A549 (cell line): ENCODE results near the gene SMAD6. TPM values are rescaled to one million over a fixed set of nuclear protein-coding genes. Genes with fewer than 3 reads are reported as not detected.

ENCODE experiments used
- ATAC-seq, 2 experiments: fragments of 200-7000 bp in 1 of 2; fragments of >200 bp in 1 of 2; cut with Nextera tagmentation in 1 of 2; cut with Tn5 transposase in 1 of 2; 3 replicates each; pipeline versions ENCODE4 v1.8.0 to v1.9.1; 2018 to 2020; ENCODE audit warnings: mild to moderate bottlenecking in 1 of 2, moderate library complexity in 1 of 2
- CTCF ChIA-PET: fragments of 300-600 bp; sonication (Branson Sonifier 250); formaldehyde crosslinking; extraction: SDS; loops from one replicate; lab custom pipeline; 2021; ENCODE audit warnings: antibody characterized with exemption, inconsistent platforms; lab: Yijun Ruan, JAX
- POLR2A ChIA-PET: fragments of 350-600 bp; formaldehyde crosslinking; extraction: SDS; loops from one replicate; lab custom pipeline; 2021; ENCODE audit warnings: antibody characterized with exemption, inconsistent platforms; lab: Yijun Ruan, JAX
- DNase-seq, 2 experiments: peaks; one replicate each; pipeline versions ENCODE4 v3.0.0 to v3.0.0-alpha.2; 2011 to 2016; ENCODE audit warnings: low read depth in 1 of 2, low spot score in 1 of 2
- FAIRE-seq: peaks from 2 replicates; lab custom pipeline; 2011; peaks lifted over from hg19 to GRCh38; lab: Jason Lieb, UNC
- H3K27ac ChIP-seq, 2 experiments: fragments of >200 bp; sonication (Bioruptor Twin); formaldehyde crosslinking; 3 replicates each; pipeline ENCODE4 v1.5.1; 2016 to 2017
- H3K4me1 ChIP-seq: fragments of >200 bp; sonication (Bioruptor Twin); formaldehyde crosslinking; 3 replicates; pipeline ENCODE4 v1.6.1; 2016
- H3K4me2 ChIP-seq: fragments of >200 bp; sonication (Bioruptor Twin); formaldehyde crosslinking; 3 replicates; pipeline ENCODE4 v1.6.1; 2016
- H3K4me3 ChIP-seq: fragments of >200 bp; sonication (Bioruptor Twin); formaldehyde crosslinking; 3 replicates; pipeline ENCODE4 v1.5.1; 2016
- H3K9me3 ChIP-seq: fragments of >200 bp; sonication (Bioruptor Twin); formaldehyde crosslinking; 3 replicates; pipeline ENCODE4 v1.6.1; 2016
- CBX8 ChIP-seq: fragments of 200-600 bp; sonication (generic); IDR thresholded peaks from 2 replicates; pipeline ENCODE4 v1.6.1; 2016
- EHF ChIP-seq: fragments of 250-450 bp; sonication (Bioruptor Pico); IDR thresholded peaks from 2 replicates; pipeline ENCODE4 v1.5.0; 2020; ENCODE audit warnings: mild to moderate bottlenecking
- ESRRA ChIP-seq: fragments of 150-350 bp; IDR thresholded peaks from 2 replicates; pipeline ENCODE4 v1.6.1; 2014; ENCODE audit warnings: mild to moderate bottlenecking, low read length, borderline replicate concordance
- FOSL2 ChIP-seq, 2 experiments: fragments of 450-650 bp in 1 of 2; fragments of >200 bp in 1 of 2; sonication (Bioruptor Twin) in 1 of 2; formaldehyde crosslinking; IDR thresholded peaks; 2 replicates each; pipeline versions ENCODE4 v1.5.0 to v1.6.1; 2016 to 2020; ENCODE audit warnings: mild to moderate bottlenecking in 1 of 2, moderate library complexity in 1 of 2
- HDAC2 ChIP-seq: fragments of 200-600 bp; sonication (generic); IDR thresholded peaks from 2 replicates; pipeline ENCODE4 v1.6.1; 2016
- HMGXB4 ChIP-seq: fragments of 250-450 bp; sonication (Bioruptor Pico); IDR thresholded peaks from 2 replicates; pipeline ENCODE4 v1.5.0; 2021; ENCODE audit warnings: mild to moderate bottlenecking, moderate library complexity, borderline replicate concordance
- HOXA7 ChIP-seq: fragments of 250-450 bp; sonication (Bioruptor Pico); IDR thresholded peaks from 2 replicates; pipeline ENCODE4 v1.5.0; 2020; ENCODE audit warnings: mild to moderate bottlenecking, moderate library complexity
- HOXB13 ChIP-seq: fragments of 250-450 bp; sonication (Bioruptor Pico); IDR thresholded peaks from 2 replicates; pipeline ENCODE4 v1.5.0; 2020; ENCODE audit warnings: low read depth, mild to moderate bottlenecking, moderate library complexity
- JUN ChIP-seq, 2 experiments: fragments of >200 bp; sonication (Bioruptor Twin); formaldehyde crosslinking; IDR thresholded peaks; 2 replicates in 1 of 2; 3 replicates in 1 of 2; pipeline ENCODE4 v1.6.1; 2016 to 2017
- JUNB ChIP-seq: fragments of >200 bp; sonication (Bioruptor Twin); formaldehyde crosslinking; IDR thresholded peaks from 2 replicates; pipeline ENCODE4 v1.6.1; 2016
- NPAS2 ChIP-seq: fragments of 250-450 bp; sonication (Bioruptor Pico); IDR thresholded peaks from 2 replicates; pipeline ENCODE4 v1.8.0; 2022; ENCODE audit warnings: mild to moderate bottlenecking, moderate library complexity, borderline replicate concordance
- RARB ChIP-seq: fragments of 250-450 bp; sonication (Bioruptor Pico); IDR thresholded peaks from 2 replicates; pipeline ENCODE4 v1.8.0; 2021; ENCODE audit warnings: mild to moderate bottlenecking, moderate library complexity
- REST ChIP-seq: fragments of 200-600 bp; sonication (generic); IDR thresholded peaks from 2 replicates; pipeline ENCODE4 v1.6.1; 2016; ENCODE audit warnings: antibody characterized with exemption, mild to moderate bottlenecking, moderate library complexity
- SMC3 ChIP-seq: fragments of >200 bp; sonication (Bioruptor Twin); formaldehyde crosslinking; IDR thresholded peaks from 3 replicates; pipeline ENCODE4 v1.6.1; 2018; ENCODE audit warnings: inconsistent platforms
- SREBF2 ChIP-seq: fragments of 450-650 bp; IDR thresholded peaks from 2 replicates; pipeline ENCODE4 v1.6.1; 2014; ENCODE audit warnings: mild to moderate bottlenecking, moderate library complexity
- USF2 ChIP-seq: fragments of 450-650 bp; IDR thresholded peaks from 2 replicates; pipeline ENCODE4 v1.6.1; 2014; ENCODE audit warnings: antibody characterized with exemption
- ZC3H11A ChIP-seq: fragments of 450-650 bp; IDR thresholded peaks from 2 replicates; pipeline ENCODE4 v1.6.1; 2014; ENCODE audit warnings: antibody characterized with exemption, mild to moderate bottlenecking
- ZNF302 ChIP-seq: fragments of 250-450 bp; sonication (Bioruptor Pico); IDR thresholded peaks from 2 replicates; pipeline ENCODE4 v1.9.0; 2021; ENCODE audit warnings: inconsistent platforms, mild to moderate bottlenecking, moderate library complexity
- WGBS: methylation state at CpG from one replicate; pipeline ENCODE4 v1.1.6; 2017; ENCODE audit errors: missing lambda C conversion rate; 5-methylcytosine and 5-hydroxymethylcytosine counted together
- polyA plus RNA-seq, 4 experiments: library from polyadenylated mRNA; depleted of rRNA in 3 of 4; stranded (reverse); fragments of >200 nt; fragmentation: RNase III in 1 of 4; extraction: RNeasy Plus Mini Kit Qiagen cat#74134 plus additional on column Dnase treatment in 1 of 4; gene quantifications; 2 replicates in 3 of 4; 3 replicates in 1 of 4; pipeline ENCODE4 v1.2.3, GENCODE V29; 2011 to 2017

SMAD6 gene
- polyA plus RNA-seq, 2 of the 4 experiments (the other 2 are of a cell fraction) = 9.6 to 46.6 TPM

GRCh38 chr15:66829551-66830121, 127.6 kb downstream of the SMAD6 start:
- peak overlapping the region in 1 of 2 experiments; percentile 56; a peak in 2 of 6 replicates for H3K27ac ChIP-seq
- no peak for DNase-seq
- no peak for FAIRE-seq
- ChIA-PET CTCF (interaction anchor here (0.7 to 2.9 kb wide), 9 partner anchors 9 to 56 kb away, joined by 3 to 13 read pairs (median 4); no protein-coding TSS in a partner anchor), POLR2A (no interaction called here)
- H3K9me3 ChIP-seq = no peaks in the 10 kb centered on the region
- H3K4me2 ChIP-seq = no peak overlapping the region
- no peak for TF ChIP-seq HMGXB4 (CRISPR knock-in tag)
- TF ChIP-seq HDAC2 = no peak
- no peak for TF ChIP-seq HOXA7 (CRISPR knock-in tag)
- no peak for TF ChIP-seq CBX8
- no peak for TF ChIP-seq RARB (CRISPR knock-in tag)
- no peak for TF ChIP-seq ZNF302
- no peak for TF ChIP-seq ESRRA
- no peak for TF ChIP-seq JUNB
- TF ChIP-seq NPAS2 (CRISPR knock-in tag) = no peak
- no peak for TF ChIP-seq JUN (IDR thresholded peaks at IDR 0.05)
- no peak for TF ChIP-seq HOXB13 (CRISPR knock-in tag)
- TF ChIP-seq SREBF2 = no peak
- TF ChIP-seq USF2 = no peak
- no peak for TF ChIP-seq EHF
- no peak for TF ChIP-seq SMC3
- TF ChIP-seq REST = no peak
- no peak for TF ChIP-seq ZC3H11A
- 94% methylated on average over 4 of the region's 4 CpGs for WGBS
- H3K4me3 ChIP-seq = no peak overlapping the region
- ATAC-seq = no peak
- peaks cover 8% of the 10 kb centered on the region for H3K4me1 ChIP-seq

GRCh38 chr15:66830358-66830757, 128.3 kb downstream of the SMAD6 start:
- no peak for FAIRE-seq
- CTCF ChIA-PET = interaction anchor here (0.6 to 2.9 kb wide), 14 partner anchors 8 to 132 kb away, joined by 3 to 13 read pairs (median 3); no protein-coding TSS in a partner anchor
- WGBS = 43% methylated on average over 6 of the region's 6 CpGs
- Histone ChIP-seq H3K9me3 (no peaks in the 10 kb centered on the region), H3K4me3 (no peak overlapping the region), H3K4me2 (0 out of 3 replicates have a peak overlapping the region, but pooled peaks have one; percentile 21), H3K27ac (peak overlapping the region in 1 of 2 experiments; percentile 56; a peak in 3 of 6 replicates), H3K4me1 (peaks cover 8% of the 10 kb centered on the region)
- ATAC-seq = peak; percentile 71 to 87
- no peak for TF ChIP-seq FOSL2 (IDR thresholded peaks at IDR 0.05)
- 0 out of 2 replicates have a peak, but pooled peaks have one; percentile 31 for TF ChIP-seq FOSL2 (CRISPR knock-in tag; IDR thresholded peaks at IDR 0.05)
- TF ChIP-seq ZC3H11A = no peak
- DNase-seq = peak in 1 of 2 experiments; percentile 32
- POLR2A ChIA-PET = no interaction called here
